ENCODE measurements around the gene MSH2.
"Not testable (repeated sequence)": the region's sequence is repeated elsewhere in the genome, so short reads cannot be mapped to it uniquely, and the experiment has no call there.

Gene MSH2

DNA sequence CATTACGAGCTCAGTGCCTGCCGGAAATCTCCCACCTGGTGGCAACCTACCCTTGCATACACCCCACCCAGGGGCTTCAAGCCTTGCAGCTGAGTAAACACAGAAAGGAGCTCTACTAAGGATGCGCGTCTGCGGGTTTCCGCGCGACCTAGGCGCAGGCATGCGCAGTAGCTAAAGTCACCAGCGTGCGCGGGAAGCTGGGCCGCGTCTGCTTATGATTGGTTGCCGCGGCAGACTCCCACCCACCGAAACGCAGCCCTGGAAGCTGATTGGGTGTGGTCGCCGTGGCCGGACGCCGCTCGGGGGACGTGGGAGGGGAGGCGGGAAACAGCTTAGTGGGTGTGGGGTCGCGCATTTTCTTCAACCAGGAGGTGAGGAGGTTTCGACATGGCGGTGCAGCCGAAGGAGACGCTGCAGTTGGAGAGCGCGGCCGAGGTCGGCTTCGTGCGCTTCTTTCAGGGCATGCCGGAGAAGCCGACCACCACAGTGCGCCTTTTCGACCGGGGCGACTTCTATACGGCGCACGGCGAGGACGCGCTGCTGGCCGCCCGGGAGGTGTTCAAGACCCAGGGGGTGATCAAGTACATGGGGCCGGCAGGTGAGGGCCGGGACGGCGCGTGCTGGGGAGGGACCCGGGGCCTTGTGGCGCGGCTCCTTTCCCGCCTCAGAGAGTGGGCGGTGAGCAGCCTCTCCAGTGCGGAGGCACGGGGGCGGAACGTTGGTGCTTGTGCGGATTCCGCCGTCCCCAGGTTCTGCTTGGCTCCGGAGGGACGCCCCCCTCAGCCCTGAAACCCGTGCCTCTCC lies at the start of gene MSH2:
TSS of gene MSH2 (plus strand) at position 352 of the 804 bp plus-strand sequence. CDS start at position 388, 36 bp downstream.
- peak; percentile 71 to 88 (median 85) for DNase-seq (ENCODE audit: low read depth in 2 of 3, low spot score in 2 of 3)

DNA sequence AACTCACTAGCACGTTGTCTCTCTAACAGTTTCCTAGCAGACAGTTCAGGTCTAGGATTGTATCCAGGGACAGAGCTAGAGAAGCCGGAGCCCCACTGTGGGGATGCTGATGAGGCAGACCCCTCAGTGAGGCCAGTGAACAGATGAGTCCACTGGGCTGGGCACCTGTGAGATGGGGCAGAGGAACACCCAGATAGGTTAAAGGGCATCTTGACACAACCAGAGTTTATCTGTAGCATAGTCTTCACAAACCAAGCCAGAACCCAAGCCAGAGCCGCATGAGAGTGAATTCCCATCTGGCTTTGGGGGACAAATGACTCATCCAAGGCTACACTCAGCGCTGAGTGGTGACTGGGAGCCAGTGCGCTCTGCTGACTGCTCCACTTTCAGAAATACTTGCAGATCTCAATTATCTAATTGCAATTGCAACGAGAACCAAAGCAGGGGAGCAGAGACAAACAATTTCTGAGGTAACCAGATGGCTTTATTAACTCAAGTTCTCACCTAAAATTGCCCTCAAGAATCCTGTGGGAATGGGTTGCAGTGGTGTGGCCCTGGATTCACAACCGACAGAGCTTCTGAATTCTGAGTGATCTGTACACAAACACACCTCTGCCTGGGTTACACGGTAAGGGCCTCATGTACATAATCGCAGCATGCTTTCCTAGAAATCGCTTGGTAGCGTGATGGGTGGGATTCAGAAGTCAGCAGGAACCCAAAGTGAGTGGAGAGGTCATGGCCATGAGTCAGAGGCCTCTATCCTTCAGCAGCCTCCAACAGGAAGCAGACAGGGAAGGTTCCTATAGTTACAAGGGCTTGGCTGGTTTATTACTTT lies 48.7 kb upstream of the MSH2 start:
- no peak for DNase-seq (ENCODE audit: low read depth in 2 of 3, low spot score in 2 of 3)

DNA sequence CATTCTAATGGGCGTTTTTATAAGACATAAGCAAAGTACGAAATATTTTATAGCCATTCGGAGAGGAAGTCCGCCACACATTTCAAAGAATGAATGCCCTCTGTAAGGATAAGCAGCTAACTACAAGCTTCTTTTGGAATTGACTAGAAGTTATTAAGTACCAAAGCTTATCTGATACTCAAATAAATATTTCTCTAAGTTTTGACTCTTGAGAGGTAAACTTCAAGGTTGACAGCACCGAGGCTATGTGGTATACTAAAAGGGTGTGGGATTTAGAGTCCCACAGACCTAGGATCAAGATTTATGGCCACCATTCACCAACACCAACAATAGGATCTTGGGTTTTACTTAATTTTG lies 48.1 kb upstream of the MSH2 start:
- DNase-seq (ENCODE audit: low read depth in 2 of 3, low spot score in 2 of 3), result no peak

DNA sequence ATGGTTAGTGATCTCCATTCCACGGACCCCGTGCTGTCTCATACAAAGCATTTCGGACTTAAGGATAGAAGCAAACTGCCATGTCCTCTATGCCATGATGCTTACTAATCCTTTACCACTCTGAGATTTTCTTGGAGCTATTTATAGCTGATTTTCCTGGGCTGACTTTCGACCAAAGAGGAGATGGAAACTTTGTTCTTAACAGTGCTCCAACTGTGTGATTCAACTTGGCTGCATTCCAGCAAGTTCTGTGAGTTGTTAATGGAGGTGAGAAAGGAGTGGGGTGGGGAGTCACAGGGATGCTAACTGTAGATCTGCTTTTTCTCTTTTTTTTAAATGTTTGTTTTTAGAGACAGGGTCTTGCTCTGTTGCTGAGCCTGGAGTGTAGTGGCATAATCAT lies 45.5 kb upstream of the MSH2 start:
- no peak for DNase-seq (ENCODE audit: low read depth in 2 of 3, low spot score in 2 of 3)

DNA sequence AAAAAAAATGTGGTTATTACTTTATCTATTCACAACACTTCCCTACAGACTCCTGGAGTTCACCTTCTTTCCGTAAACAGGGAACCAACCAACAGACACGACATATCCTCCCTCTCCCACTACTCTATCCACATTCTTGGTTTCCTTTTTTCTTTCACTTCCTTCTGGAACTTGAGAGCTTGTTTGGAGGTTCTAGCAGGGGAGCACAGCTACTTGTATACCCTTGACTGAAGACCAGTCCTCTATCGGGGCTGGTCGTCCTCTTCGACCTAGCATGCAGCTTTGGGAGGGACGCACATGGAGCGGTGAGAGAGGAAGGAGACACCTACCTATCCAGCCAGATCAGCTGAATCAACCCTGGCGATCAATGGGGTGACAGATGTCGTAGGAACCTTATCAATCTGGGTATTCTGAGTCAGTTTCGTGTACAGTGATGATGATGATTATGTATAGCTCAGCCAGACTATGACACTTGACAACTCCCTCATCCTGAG lies 43.5 kb upstream of the MSH2 start:
- DNase-seq (ENCODE audit: low read depth in 2 of 3, low spot score in 2 of 3), result no peak

DNA sequence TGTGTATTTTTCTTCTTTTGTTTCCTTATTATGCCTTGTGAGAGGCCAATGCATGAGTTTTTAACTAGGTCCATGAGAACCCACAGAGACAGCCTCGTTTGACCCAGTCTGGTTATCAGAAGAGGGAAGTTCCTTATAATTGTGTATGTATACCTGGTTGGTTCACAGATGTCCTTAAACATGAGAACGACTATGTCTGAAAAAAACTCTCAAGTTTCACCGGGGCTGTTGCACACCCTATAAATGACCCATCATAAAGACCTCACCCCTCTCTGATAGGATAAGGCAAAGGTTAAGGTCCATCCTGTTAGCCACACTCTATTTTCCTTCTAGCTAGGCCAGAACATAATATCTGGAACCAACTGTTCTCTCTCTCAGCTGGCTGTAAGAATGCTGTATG lies 42.7 kb upstream of the MSH2 start:
- no peak for DNase-seq (ENCODE audit: low read depth in 2 of 3, low spot score in 2 of 3)

DNA sequence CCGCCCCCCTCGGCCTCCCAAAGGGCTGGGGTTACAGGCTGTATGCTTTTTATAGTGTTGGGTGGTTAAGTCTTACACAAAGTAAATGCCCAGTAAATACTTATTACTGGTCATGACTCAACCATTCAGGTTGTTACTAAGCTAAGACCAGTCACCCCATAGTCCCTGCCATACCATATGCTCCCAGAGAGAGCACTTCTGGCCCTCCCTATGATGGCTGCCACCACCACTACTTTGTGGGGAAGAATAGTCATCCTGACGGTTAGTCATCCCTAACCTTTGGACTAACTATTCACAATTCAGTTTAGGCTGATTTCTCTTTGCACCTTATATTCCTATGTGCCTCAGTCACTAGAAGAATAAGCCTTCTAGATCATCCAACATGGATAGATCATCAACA lies 42.0 kb upstream of the MSH2 start:
- no peak for DNase-seq (ENCODE audit: low read depth in 2 of 3, low spot score in 2 of 3)

DNA sequence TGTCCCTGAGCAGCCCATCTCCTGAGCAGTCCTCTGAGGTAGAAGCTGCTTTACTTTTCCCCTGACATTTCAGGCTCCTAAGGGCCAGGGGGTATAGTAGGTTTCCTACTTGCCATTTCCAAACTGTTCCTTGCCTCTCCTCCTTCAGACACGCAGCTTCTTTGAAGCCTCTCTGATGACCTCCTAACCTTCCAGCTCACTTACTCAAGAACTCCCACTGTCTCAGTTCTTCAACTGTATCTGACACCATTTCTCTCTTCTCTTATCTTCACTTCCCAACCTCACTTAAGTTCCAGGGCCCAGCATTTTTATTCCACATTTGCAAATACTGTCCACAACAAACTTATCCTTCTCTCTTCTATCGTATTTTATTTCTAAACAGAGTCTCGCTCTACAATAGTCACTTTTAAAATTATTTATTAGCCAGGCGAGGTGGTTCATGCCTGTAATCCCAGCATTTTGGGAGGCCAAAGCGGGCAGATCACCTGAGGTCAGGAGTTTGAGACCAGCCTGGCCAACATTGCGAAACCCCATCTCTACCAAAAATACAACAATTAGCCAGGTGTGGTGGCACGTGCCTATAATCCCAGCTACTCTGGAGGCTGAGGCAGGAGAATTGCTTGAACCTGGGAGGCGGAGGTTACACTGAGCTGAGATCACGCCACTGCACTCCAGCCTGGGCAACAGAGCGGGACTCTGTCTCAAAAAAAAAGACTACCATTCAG lies 41.3 kb upstream of the MSH2 start:
- not testable (repeated sequence) for DNase-seq (ENCODE audit: low read depth in 2 of 3, low spot score in 2 of 3)

DNA sequence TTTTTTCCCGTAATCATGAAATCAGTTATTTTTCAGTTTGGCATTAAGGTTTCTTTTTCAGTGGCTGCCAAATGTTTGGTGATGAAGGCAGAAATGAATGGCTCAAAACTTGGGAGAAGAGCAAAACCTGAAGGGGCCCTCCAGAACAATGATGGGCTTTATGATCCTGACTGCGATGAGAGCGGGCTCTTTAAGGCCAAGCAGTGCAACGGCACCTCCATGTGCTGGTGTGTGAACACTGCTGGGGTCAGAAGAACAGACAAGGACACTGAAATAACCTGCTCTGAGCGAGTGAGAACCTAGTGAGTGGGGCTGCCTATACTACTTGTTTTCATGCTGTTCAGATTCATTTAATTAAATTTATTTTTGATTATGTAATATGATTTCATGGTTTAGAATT lies 29.2 kb upstream of the MSH2 start:
- no peak for DNase-seq (ENCODE audit: low read depth in 2 of 3, low spot score in 2 of 3)

DNA sequence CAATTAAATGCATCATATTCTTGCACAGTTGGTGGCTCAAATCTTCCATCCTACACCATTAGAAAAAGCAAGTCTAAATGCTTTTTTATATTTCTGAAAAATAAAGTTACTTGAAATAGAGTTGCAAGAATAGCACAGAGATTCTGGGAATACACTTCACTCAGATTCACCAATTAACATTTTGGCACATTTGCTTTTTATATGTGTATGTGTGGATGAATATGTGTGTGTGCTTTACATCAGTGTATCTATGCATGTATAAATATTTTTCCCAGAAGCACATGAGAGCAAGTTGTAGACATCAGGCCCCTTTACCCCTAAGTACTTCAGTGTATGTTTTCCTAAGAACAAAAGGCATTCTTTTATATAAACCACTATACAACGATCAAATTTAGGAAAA lies 27.6 kb upstream of the MSH2 start:
- DNase-seq (ENCODE audit: low read depth in 2 of 3, low spot score in 2 of 3), result no peak

DNA sequence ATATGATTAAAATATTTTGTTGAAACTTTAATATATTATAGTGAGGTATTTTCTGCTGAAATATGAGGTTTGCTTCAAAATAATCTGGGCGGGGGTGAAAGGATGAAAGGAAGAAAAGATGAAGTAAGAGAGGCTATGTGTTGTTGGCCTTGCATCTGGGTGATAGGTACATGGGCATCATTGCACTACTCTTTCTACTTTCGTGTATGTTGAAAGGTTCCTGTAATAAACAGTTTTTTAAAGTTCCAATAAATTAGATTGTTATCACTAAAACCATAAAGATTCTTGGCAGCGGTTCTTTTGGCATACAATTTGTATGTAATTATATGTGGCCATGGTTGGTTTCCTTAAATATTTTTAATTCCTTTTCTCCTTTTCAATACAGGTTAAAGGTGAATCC lies 23.6 kb upstream of the MSH2 start:
- no peak for DNase-seq (ENCODE audit: low read depth in 2 of 3, low spot score in 2 of 3)

DNA sequence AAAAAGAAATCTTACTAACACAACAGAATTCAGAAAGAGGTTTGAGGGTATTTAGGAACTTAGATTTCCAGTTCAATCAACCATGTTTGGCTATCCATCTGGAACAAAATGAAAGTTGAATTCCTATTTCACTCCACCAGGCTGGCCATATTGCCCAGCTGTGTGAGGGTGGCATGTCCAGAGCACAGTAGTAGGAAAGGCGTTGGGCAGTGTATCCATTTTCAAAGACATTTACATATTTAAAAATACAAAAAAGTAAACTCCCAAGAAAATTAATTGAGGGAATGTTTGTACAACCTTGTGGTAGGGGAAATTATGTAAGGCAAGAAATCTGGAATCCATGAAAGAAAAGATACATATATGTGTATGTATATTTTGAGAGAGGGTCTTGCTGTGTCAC lies 21.5 kb upstream of the MSH2 start:
- no peak for DNase-seq (ENCODE audit: low read depth in 2 of 3, low spot score in 2 of 3)

DNA sequence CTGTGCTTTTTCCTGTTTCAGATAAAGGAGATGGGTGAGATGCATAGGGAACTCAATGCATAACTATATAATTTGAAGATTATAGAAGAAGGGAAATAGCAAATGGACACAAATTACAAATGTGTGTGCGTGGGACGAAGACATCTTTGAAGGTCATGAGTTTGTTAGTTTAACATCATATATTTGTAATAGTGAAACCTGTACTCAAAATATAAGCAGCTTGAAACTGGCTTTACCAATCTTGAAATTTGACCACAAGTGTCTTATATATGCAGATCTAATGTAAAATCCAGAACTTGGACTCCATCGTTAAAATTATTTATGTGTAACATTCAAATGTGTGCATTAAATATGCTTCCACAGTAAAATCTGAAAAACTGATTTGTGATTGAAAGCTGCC lies 16.4 kb upstream of the MSH2 start:
- no peak for DNase-seq (ENCODE audit: low read depth in 2 of 3, low spot score in 2 of 3)

DNA sequence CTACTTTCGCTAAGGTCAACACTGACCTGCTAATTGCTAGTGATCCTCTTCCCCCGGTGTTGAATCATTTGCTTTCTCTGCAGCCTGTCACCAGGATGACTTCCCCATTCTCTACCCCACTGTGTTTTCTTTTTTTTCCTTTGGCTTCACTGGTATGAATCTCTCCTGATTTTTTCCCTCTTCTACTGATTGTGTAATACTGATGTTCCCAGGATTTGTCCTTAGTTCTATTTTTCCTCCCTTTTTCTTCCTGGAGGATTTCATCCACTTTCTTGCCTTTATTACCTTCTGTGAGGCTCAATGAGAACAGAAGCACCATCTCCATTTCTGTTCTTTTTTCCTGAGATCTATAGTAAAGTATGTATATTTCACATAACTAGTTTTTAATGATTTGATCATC lies 14.1 kb upstream of the MSH2 start:
- no peak for DNase-seq (ENCODE audit: low read depth in 2 of 3, low spot score in 2 of 3)

DNA sequence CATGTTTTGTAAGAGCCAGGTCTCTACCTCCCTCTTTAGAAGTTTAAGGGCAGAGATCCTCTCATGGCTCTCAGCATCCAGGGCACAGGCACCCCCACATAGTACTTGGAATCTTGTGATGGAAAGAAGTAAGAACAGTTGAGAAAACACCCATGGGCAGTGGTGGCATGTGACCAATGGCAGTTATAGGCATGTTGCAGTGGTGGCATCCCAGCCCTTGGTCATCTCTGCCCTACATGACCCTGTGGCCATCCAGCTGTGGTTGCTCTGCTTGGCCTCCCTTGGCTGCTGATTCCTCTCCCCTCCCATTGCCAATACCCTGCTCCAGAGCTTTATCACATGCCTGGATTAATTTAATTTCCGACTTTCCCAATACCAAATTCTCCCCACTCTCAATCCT lies 13.3 kb upstream of the MSH2 start:
- no peak for DNase-seq (ENCODE audit: low read depth in 2 of 3, low spot score in 2 of 3)

DNA sequence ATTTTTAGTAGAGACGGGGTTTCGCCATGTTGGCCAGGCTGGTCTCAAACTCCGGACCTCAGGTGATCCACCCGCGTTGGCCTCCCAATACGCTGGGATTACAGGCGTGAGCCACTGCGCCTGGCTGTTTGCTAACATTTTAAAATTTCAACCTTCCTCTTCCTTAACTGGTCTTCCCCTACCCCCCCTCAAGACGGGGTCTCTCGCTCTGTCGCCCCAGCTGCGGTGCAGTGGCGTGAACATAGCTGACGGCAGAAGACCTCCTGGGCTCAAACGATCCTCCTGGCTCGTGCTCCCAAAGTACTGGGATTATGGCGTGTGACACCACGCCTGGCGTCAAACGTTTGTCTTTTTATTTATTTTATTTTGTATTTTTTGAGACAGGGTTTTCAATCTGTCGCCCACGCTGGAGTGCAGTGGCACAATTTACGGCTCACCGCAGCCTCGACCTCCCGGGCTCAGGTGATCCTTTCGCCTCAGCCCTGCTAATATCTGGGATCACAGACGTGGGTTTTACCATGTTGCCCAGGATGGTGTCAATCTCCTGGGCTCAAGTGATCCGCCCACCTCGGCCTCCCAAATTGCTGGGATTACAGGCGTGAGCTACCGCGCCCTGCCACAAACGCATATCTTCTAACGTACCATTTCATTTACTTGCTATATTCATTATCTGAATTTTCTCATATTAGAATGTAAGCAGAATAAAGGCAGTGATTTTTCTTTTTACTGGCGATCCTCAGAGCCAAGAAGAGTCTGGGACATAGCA lies 984 bp upstream of the MSH2 start:
- DNase-seq (ENCODE audit: low read depth in 2 of 3, low spot score in 2 of 3), result no peak

DNA sequence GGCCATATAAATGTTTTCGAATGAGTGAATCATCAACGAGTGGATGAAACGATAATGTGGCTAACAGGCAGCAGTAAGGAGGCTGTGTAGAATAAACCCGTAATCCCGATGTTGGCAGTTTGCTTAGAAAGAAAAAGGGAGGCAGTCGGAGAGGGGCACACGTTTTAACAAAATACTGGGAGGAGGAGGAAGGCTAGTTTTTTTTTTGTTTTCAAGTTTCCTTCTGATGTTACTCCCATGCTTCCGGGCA lies 476 bp upstream of the MSH2 start:
- no peak for DNase-seq (ENCODE audit: low read depth in 2 of 3, low spot score in 2 of 3)

DNA sequence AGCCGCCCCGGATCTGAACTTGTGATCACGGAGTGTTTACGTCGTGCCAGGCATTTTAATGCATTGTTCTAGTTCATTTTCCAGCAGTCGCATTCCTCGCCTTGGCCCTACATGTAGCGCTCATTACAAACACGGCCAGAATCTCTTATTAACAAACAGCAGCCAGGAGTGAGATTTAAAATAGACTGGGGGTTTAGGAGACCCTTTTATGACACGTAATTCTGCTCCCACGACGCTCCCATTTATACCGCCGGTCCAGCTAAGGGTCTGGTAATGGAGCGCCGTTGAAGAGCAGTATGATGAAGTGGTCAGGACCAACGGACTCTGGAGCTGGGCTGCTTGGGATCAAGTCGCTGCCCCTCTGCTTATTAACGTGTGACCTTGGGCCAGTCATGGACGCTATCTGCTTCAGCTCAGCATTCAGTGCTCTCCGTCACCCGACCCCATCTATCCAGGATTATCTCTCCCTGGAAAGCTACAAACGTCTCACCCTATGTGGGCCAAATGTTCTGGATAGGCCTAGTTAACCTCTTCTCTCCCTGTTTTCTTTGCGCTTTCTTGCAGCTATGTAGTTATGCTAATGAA lies 745 bp downstream of the MSH2 start:
- DNase-seq (ENCODE audit: low read depth in 2 of 3, low spot score in 2 of 3), result no peak

DNA sequence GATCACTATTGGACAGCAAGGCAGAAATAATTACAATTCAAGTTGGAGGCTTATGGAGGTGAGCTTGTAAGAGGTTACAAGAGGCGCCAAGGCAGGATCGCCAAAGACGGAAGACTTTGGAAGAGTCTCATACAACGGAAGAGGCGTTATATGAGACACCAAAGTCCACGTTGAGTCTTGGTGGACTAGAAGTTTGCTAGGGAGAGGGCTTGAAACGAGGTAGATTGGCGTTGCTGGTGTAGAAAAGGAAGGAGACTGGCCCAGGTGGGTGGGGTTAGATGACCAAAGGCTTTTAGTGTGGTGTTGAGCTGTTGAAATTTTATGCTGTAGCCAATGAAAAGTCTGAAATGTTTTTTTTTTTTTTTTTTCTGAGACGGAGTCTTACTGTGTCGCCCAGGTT lies 1.4 kb downstream of the MSH2 start:
- DNase-seq (ENCODE audit: low read depth in 2 of 3, low spot score in 2 of 3), result no peak

DNA sequence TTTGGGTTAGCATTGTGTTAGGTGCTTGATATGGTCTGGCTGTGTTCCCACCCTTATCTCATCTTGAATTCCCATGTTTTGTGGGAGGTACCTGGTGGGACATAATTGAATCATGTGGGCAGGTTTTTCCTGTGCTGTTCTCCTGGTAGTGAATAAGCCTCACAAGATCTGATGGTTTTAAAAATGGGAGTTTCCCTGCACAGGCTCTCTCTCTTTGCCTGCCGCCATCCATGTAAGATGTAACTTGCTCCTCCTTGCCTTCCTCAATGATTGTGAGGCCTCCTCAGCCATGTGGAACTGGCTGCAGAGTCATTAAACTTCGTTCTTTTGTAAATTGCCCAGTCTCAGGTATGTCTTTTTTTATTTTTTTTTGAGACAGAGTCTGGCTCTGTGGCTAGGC lies 2.8 kb downstream of the MSH2 start:
- no peak for DNase-seq (ENCODE audit: low read depth in 2 of 3, low spot score in 2 of 3)
